Upper lobe of left lung (tissue), 4 donors: ENCODE results near the gene PRKD1.
"Not testable (repeated sequence)": the region's sequence is repeated elsewhere in the genome, so short reads cannot be mapped to it uniquely, and the experiment has no call there.

Source experiments
- CTCF ChIP-seq, 6 experiments: fragments of 450-650 bp in 4 of 6; fragments of 200-600 bp in 2 of 6; sonication (generic) in 2 of 6; IDR thresholded peaks; one replicate each; pipeline ENCODE4 v1.5.1; 2016 to 2019; ENCODE audit warnings: antibody characterized with exemption in 6 of 6
- POLR2A ChIP-seq, 4 donors: fragments of 450-650 bp; IDR thresholded peaks; one replicate each; pipeline ENCODE4 v1.5.1; 2016 to 2017; ENCODE audit warnings: antibody characterized with exemption in 4 of 4, mild to moderate bottlenecking in 2 of 4

- not testable (repeated sequence) for TF ChIP-seq CTCF, POLR2A (IDR thresholded peaks at IDR 0.05)
These were observed 88.0 kb downstream of the PRKD1 start for GRCh38 chr14:29839691-29840090.
